Thoracic aorta (tissue), 2 donors: ENCODE data around the gene EVI5L. TPM values are rescaled to one million over a fixed set of nuclear protein-coding genes. Genes with fewer than 3 reads are reported as not detected.

Experiments used
- ATAC-seq: fragments of 150-250 bp; one replicate; pipeline ENCODE4 v1.8.0; 2017; ENCODE audit warnings: low read depth; ENCODE audit not compliant: insufficient number of reproducible peaks, low FRiP score
- DNase-seq: peaks from one replicate; pipeline ENCODE4 v3.0.0-alpha.2; 2020; ENCODE audit warnings: low spot score
- H3K27ac ChIP-seq, 2 donors: fragments of 200-600 bp; sonication (generic); 1 replicate in 1 of 2; 2 replicates in 1 of 2; pipeline ENCODE4 v1.5.1; 2016; ENCODE audit warnings: mild to moderate bottlenecking in 2 of 2, moderate library complexity in 2 of 2
- H3K27me3 ChIP-seq: fragments of 200-600 bp; sonication (generic); replicated peaks from 2 replicates; pipeline ENCODE4 v1.6.0; 2016; ENCODE audit warnings: mild to moderate bottlenecking; ENCODE audit not compliant: insufficient read depth
- H3K36me3 ChIP-seq: fragments of 200-600 bp; sonication (generic); one replicate; pipeline ENCODE4 v1.5.1; 2016
- H3K4me1 ChIP-seq, 2 donors: fragments of 200-600 bp; sonication (generic); 1 replicate in 1 of 2; 2 replicates in 1 of 2; pipeline versions ENCODE4 v1.5.1 to v1.6.0; 2016; ENCODE audit warnings: low read depth in 2 of 2, mild to moderate bottlenecking in 1 of 2; ENCODE audit not compliant: control insufficient read depth in 1 of 2
- H3K4me3 ChIP-seq: fragments of 200-600 bp; sonication (generic); 2 replicates; pipeline ENCODE4 v1.5.1; 2016; ENCODE audit warnings: mild to moderate bottlenecking
- H3K9me3 ChIP-seq: fragments of 200-600 bp; sonication (generic); 2 replicates; pipeline ENCODE4 v1.5.1; 2016
- total RNA-seq, 2 donors: library from RNA; depleted of rRNA; stranded (reverse); fragments of >200 nt; gene quantifications; one replicate each; pipeline versions ENCODE4 v1.1.0 to v1.2.3, GENCODE V29; 2016
- TF ChIP-seq, protein P1 (sequence below): fragments of 200-600 bp; sonication (generic); IDR thresholded peaks from one replicate; pipeline ENCODE4 v1.5.1; 2019; ENCODE audit warnings: antibody characterized with exemption

EVI5L gene
- total RNA-seq, 2 donors from 2014 or later: 12.1 to 16.8 TPM

DNA sequence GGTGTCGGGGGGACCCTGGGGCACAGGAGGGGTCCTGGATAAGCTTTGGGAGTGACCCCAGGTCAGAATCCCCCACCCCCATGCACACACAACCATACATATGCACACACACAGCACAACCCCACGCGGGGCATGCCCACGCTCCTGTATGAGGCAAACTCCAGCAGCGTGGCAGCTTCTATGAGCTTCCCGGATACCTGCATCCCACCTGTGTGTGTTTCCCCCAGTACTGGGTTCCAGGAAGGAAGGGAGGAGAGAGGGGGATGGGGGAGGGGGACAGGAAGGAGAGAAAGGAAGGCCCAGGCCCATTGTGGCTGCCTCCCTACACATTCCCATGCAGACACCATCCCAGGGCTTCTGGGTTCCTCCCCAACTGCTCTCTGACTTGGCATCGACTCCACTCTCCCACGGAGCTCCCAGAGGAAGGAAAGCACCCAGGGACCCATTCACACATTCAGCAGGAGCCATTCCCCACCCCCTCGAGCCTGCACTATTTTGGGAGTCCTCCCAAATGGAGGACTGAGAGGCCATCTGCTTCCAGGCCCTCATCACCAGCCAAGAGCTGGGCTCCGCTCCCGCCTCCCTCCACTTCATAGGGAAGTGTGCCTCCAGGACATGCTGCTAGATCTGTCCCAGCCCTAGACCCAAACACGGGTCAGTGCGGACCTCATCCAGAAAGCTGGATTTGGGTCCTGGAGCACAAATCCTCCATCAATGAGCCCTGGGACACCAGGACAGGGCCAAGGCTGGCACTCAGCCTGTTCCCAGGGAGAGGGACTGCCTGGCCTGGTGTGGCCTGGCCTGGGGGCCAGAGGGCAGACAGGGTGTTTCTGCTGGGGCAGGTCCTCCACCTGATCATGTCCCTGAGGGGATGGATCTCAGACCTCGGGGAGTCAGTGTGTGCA, 30.9 kb downstream of the EVI5L start:
- TF ChIP-seq, protein P1, sequence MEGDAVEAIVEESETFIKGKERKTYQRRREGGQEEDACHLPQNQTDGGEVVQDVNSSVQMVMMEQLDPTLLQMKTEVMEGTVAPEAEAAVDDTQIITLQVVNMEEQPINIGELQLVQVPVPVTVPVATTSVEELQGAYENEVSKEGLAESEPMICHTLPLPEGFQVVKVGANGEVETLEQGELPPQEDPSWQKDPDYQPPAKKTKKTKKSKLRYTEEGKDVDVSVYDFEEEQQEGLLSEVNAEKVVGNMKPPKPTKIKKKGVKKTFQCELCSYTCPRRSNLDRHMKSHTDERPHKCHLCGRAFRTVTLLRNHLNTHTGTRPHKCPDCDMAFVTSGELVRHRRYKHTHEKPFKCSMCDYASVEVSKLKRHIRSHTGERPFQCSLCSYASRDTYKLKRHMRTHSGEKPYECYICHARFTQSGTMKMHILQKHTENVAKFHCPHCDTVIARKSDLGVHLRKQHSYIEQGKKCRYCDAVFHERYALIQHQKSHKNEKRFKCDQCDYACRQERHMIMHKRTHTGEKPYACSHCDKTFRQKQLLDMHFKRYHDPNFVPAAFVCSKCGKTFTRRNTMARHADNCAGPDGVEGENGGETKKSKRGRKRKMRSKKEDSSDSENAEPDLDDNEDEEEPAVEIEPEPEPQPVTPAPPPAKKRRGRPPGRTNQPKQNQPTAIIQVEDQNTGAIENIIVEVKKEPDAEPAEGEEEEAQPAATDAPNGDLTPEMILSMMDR: no peak
- Histone ChIP-seq H3K27me3 (no peaks in the 10 kb centered on the region), H3K4me1 (no peaks in the 10 kb centered on the region), H3K4me3 (no peak overlapping the region), H3K9me3 (no peaks in the 10 kb centered on the region), H3K27ac (no peak overlapping the region), H3K36me3 (peaks cover 5% of the 10 kb centered on the region)
- DNase-seq (no peak), ATAC-seq (no peak)

DNA sequence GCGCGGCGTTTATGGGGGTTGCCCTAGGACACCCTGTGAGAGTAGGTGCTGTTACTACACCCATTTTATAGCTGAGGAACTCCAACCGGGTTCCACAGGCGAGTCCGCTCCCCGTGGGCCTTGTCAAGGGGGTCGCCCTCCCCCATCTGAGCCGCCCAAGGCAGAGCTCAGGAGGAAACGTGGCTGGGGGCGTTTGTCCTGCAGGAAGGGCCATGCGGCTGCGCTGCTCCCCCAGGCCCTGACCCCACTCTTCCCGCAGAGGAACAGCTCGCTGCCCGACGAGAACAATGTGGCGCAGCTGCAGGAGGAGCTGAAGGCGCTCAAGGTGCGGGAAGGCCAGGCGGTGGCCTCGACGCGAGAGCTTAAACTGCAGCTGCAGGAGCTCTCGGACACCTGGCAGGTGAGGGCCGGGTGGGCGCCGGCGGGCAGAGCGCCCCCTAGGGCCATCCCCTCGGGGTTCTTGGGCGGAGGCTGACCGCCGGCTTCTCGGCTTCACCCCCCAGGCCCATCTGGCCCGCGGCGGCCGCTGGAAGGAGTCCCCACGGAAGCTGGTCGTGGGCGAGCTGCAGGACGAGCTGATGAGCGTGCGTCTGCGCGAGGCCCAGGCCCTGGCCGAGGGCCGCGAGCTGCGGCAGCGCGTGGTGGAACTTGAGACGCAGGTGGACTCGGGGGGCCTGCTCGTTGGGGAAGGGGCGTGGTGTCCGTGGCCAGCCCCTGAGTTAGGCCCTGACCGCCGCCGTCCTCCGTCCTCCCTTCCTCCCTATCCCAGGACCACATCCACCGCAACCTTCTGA, 31.8 kb downstream of the EVI5L start:
- DNase-seq (no peak), ATAC-seq (no peak)
- Histone ChIP-seq H3K27ac (no peak overlapping the region), H3K36me3 (peaks cover 5% of the 10 kb centered on the region), H3K27me3 (no peaks in the 10 kb centered on the region), H3K9me3 (no peaks in the 10 kb centered on the region), H3K4me1 (no peaks in the 10 kb centered on the region), H3K4me3 (peak overlapping the region; percentile 38)
- TF ChIP-seq, protein P1: no peak

DNA sequence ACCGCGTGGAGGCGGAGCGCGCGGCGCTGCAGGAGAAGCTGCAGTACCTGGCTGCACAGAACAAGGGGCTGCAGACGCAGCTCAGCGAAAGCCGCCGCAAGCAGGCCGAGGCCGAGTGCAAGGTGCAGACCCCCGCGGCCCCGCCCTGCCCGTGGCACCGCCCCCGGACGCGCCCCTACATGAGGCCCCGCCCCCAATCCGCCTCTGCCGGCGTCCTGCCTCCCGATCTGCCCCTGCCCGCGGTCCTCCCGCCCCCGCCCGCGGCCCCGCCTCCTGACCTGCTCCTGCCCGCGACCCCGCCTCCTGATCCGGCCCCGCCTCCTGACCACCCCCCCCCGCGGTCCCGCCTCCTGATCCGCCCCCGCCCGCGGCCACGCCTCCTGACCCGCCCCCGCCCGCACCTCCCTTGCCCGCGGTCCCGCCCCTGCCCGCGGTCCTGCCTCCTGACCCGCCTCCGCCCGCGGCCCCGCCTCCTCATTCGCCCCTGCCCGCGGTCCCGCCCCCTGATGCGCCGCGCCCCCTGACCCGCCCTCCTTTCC, 32.5 kb downstream of the EVI5L start:
- Histone ChIP-seq H3K4me1 (no peaks in the 10 kb centered on the region), H3K9me3 (no peaks in the 10 kb centered on the region), H3K27ac (no peak overlapping the region), H3K36me3 (peaks cover 5% of the 10 kb centered on the region), H3K4me3 (peak overlapping the region; percentile 38), H3K27me3 (no peaks in the 10 kb centered on the region)
- ATAC-seq: no peak
- TF ChIP-seq, protein P1: no peak
- no peak for DNase-seq

DNA sequence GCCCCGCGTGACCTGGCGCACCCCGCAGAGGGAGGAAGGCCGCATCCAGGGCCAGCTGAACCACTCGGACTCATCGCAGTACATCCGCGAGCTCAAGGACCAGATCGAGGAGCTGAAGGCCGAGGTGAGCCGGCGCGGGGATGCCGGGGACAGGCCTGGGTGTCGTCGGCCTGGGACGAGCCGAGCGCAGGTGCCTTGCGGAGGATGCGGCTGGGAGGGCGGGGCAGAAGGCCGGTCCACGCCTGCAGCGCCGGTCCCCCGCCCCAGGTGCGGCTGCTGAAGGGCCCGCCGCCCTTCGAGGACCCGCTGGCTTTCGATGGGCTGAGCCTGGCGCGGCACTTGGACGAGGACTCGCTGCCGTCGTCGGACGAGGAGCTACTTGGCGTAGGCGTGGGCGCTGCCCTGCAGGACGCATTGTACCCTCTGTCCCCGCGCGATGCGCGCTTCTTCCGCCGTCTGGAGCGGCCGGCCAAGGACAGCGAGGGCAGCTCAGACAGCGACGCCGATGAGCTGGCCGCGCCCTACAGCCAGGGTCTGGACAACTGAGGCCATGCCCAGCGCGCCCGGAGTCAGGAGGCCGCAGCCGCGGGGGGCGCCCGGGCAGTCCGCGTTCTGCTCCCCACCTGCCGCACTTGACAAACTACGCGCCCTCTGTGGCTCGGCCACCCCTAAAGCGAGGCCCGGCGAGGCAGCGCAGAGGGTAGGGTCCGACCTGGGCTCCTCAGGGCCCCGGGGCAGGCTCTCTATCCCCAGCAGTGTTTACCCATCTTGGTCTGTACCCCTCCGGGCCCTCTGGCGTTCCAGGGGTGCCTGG, 33.3 kb downstream of the EVI5L start:
- no peak for ATAC-seq
- TF ChIP-seq, protein P1: no peak

More for the DNA sequence above, 33.3 kb downstream of the EVI5L start:
- H3K27me3 ChIP-seq: no peaks in the 10 kb centered on the region
- no peak overlapping the region for H3K27ac ChIP-seq
- peaks cover 1 to 2% of the 10 kb centered on the region in 2 donors for H3K4me1 ChIP-seq
- no peak overlapping the region for H3K4me3 ChIP-seq
- H3K36me3 ChIP-seq: peaks cover 3% of the 10 kb centered on the region
- no peaks in the 10 kb centered on the region for H3K9me3 ChIP-seq
- DNase-seq: no peak
